HPDE6-E6E7 (cell line): ENCODE results near the gene POTEB2.
"Not testable (repeated sequence)": the region's sequence is repeated elsewhere in the genome, so short reads cannot be mapped to it uniquely, and the experiment has no call there.

Source experiments
- DNase-seq: peaks from one replicate; pipeline ENCODE4 v3.0.0; 2011; ENCODE audit warnings: missing footprints; ENCODE audit errors: extremely low spot score

Gene POTEB2

DNA sequence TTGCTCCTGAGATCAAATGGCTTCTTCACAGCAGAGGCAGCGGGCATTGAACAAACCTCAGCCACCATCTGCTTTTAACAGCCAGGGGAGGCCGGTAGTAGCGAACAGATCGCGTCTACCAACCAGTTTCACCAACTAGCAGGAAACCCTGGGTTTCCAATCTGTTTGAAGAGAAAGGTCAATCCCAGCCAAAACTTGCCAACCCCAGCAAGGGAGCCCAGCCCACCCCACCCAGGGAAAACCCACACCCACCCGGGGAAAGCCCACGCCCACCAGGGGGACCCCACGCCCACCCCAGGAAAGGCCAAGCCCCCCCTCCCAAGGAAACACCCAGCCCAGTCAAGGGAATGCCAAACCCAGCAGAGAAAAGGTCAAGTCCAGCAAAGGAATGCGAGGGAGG, at the start of gene POTEB2:
Gene POTEB2 (minus strand): TSS at position 101 of the 400 bp plus-strand sequence. CDS start 33 bp downstream, at position 68.
- DNase-seq: not testable (repeated sequence)

DNA sequence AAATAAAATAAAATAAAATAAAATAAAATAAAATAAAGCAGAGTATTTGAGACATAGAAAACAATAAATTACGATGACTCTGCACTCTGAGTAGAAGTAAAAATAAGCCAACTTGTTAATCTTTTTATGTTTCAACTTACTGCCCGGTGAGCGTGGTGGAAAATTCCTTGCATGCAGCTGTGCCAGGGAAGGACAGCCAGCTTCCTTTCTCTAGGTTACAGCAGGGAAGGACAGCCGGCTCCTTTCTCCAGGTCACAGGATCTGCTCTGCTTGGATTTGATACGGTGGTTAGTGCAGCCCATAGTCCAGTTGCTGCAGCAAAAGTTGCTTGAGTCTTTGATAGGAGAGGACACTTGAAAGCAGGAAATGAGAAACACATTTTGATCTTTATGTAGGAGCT, 13.8 kb upstream of the POTEB2 start:
- DNase-seq: not testable (repeated sequence)

DNA sequence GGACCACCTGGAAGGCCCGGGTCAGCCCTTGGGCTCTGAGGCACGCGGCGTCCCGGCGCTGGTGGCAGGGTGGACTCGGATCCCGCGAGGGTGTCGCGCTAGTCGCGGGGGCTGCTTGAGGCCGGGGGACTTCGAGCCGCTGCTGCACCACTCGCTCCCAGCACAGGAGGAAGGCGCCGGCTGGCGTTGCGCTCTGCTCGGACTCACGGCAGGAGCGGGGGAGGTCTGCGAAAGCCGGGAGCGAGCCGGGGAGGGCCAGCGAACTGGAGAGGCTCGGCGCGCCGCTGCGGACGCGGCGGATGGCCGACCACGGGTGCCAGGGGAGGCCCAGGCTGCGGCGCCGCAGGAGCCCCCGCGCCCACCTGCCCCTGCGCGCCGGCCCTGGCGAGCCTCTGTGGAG, 12.3 kb upstream of the POTEB2 start:
- not testable (repeated sequence) for DNase-seq

DNA sequence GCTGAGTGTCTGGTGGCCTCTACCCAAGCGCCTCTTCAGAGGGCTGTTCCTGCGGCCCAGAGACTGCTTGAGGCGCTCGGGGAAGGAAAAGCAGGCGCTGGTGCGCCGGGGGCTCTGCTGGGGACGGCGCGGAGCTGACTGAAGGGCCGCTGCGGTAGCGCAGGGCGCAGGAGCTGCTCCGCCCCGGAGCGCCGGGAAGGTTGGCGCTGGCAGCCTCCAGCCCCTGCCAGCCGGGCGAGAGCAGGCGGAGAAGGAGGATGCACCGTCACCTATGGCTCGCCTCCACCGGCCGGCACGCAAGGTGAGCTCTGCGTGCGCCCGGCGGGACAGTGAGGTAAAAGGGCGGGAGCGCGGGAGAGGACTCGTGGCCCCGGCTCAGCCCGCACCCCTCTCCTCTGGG, 11.7 kb upstream of the POTEB2 start:
- DNase-seq: not testable (repeated sequence)
